ENCODE measurements around the gene TAF1. TPM values are rescaled to one million over a fixed set of nuclear protein-coding genes. Genes with fewer than 3 reads are reported as not detected.
A peak's percentile ranks its signal among the peaks of the same experiment; 100 is the strongest.
"Not testable (repeated sequence)": the region's sequence is repeated elsewhere in the genome, so short reads cannot be mapped to it uniquely, and the experiment has no call there.

The TAF1 gene
- total RNA-seq, 1 donor: 29.8 TPM

DNA sequence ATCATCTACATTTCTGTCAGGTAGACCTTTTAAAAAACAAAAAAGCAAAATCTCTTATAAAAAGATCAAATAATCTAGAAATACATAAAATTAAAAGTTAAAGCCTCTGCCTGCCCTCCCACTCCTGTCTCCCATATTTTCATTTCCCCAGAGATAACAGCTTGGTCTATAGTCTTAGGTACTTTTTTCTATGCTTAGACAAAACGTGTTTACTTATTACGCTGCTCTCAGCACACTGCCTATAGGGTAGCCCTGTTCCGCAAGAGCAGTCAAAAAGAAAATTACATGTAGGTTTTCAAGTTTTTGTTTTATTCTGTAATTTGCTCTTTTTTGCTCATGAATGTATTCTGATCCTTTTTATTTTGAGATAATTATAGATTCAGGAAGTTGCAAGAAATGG is 73.3 kb downstream of the TAF1 start:
- no peak for DNase-seq (ENCODE audit: low read depth)
- no peak for TF ChIP-seq CTCF (IDR thresholded peaks at IDR 0.05; ENCODE audit: insufficient read depth, low read length)
- H3K4me3 ChIP-seq (ENCODE audit: low read depth, low read length): no peak overlapping the region

GRCh38 chrX:71439896-71440295 is 73.7 kb downstream of the TAF1 start:
- no peak for TF ChIP-seq CTCF (IDR thresholded peaks at IDR 0.05; ENCODE audit: insufficient read depth, low read length)
- no peak overlapping the region for H3K4me3 ChIP-seq (ENCODE audit: low read depth, low read length)
- DNase-seq (ENCODE audit: low read depth): no peak

DNA sequence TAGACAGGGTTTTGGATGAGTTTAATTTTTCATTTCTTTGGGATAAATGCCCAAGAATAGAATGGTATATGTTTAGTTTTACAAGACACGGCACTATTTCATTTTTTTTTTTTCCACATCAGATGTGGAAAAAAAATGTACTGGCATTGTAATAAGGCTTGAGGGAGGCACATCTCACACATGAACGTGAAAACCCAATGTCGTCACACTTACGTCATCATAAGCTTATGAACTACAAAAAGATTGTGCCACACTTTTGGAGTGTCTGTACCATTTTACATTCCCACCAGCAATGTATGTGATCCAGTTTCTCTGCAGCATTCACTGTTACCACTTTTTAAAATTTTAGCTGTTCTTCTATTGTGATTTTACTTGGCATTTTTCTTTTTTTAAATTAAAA is 74.2 kb downstream of the TAF1 start:
- TF ChIP-seq CTCF (IDR thresholded peaks at IDR 0.05; ENCODE audit: insufficient read depth, low read length): no peak
- DNase-seq (ENCODE audit: low read depth): no peak
- no peak overlapping the region for H3K4me3 ChIP-seq (ENCODE audit: low read depth, low read length)

GRCh38 chrX:71441809-71442208 is 75.7 kb downstream of the TAF1 start:
- H3K4me3 ChIP-seq (ENCODE audit: low read depth, low read length); DNase-seq (ENCODE audit: low read depth): not testable (repeated sequence)

GRCh38 chrX:71450433-71451106 is 84.4 kb downstream of the TAF1 start:
- TF ChIP-seq CTCF (IDR thresholded peaks at IDR 0.05; ENCODE audit: insufficient read depth, low read length): no peak
- DNase-seq (ENCODE audit: low read depth): no peak
- no peak overlapping the region for H3K4me3 ChIP-seq (ENCODE audit: low read depth, low read length)

- not testable (repeated sequence) for DNase-seq (ENCODE audit: low read depth); H3K4me3 ChIP-seq (ENCODE audit: low read depth, low read length)
These were observed 85.4 kb downstream of the TAF1 start for GRCh38 chrX:71451518-71451917.

GRCh38 chrX:71453056-71453455 is 86.9 kb downstream of the TAF1 start:
- DNase-seq (ENCODE audit: low read depth): no peak
- no peak for TF ChIP-seq CTCF (IDR thresholded peaks at IDR 0.05; ENCODE audit: insufficient read depth, low read length)
- no peak overlapping the region for H3K4me3 ChIP-seq (ENCODE audit: low read depth, low read length)

GRCh38 chrX:71454222-71454621 is 88.1 kb downstream of the TAF1 start:
- TF ChIP-seq CTCF (IDR thresholded peaks at IDR 0.05; ENCODE audit: insufficient read depth, low read length): no peak

More at GRCh38 chrX:71454222-71454621, 88.1 kb downstream of the TAF1 start:
- DNase-seq (ENCODE audit: low read depth): peak; percentile 4
- H3K4me3 ChIP-seq (ENCODE audit: low read depth, low read length): no peak overlapping the region

Measured in fibroblast of the aortic adventitia (primary cell).